GM18867 (cell line): Measurements from ENCODE around the gene MUC12.
"Not testable (repeated sequence)": the region's sequence is repeated elsewhere in the genome, so short reads cannot be mapped to it uniquely, and the experiment has no call there.

ENCODE experiments used
- ATAC-seq: cut with Tn5 transposase; IDR thresholded peaks from one replicate; pipeline ENCODE4 v1.9.1; 2021; ENCODE audit warnings: mild to moderate bottlenecking, moderate library complexity; ENCODE audit not compliant: unreplicated experiment

MUC12 gene

GRCh38 chr7:100984241-100984918 is 15.0 kb downstream of the MUC12 start:
- ATAC-seq = not testable (repeated sequence)

GRCh38 chr7:100985033-100985797 is 15.8 kb downstream of the MUC12 start:
- ATAC-seq = not testable (repeated sequence)

GRCh38 chr7:100991631-100992030 is 22.3 kb downstream of the MUC12 start:
- no peak for ATAC-seq

- not testable (repeated sequence) for ATAC-seq
Observed at GRCh38 chr7:100992280-100992679, 22.9 kb downstream of the MUC12 start.

GRCh38 chr7:100994671-100995070 is 25.3 kb downstream of the MUC12 start:
- ATAC-seq = not testable (repeated sequence)

- not testable (repeated sequence) for ATAC-seq
Observed at GRCh38 chr7:100998530-100998929, 29.2 kb downstream of the MUC12 start.

- ATAC-seq = not testable (repeated sequence)
Observed at GRCh38 chr7:100999334-100999733, 30.0 kb downstream of the MUC12 start.

DNA sequence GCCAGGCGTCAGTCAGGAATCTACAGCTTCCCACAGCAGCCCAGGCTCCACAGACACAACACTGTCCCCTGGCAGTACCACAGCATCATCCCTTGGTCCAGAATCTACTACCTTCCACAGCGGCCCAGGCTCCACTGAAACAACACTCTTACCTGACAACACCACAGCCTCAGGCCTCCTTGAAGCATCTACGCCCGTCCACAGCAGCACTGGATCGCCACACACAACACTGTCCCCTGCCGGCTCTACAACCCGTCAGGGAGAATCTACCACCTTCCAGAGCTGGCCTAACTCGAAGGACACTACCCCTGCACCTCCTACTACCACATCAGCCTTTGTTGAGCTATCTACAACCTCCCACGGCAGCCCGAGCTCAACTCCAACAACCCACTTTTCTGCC is 30.7 kb downstream of the MUC12 start:
- ATAC-seq = not testable (repeated sequence)

DNA sequence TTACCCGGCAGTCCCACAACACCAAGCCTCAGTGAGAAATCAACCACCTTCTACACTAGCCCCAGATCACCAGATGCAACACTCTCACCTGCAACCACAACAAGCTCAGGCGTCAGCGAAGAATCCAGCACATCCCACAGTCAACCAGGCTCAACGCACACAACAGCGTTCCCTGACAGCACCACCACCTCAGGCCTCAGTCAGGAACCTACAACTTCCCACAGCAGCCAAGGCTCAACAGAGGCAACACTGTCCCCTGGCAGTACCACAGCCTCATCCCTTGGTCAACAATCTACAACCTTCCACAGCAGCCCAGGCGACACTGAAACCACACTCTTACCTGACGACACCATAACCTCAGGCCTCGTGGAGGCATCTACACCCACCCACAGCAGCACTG is 33.0 kb downstream of the MUC12 start:
- ATAC-seq = not testable (repeated sequence)

DNA sequence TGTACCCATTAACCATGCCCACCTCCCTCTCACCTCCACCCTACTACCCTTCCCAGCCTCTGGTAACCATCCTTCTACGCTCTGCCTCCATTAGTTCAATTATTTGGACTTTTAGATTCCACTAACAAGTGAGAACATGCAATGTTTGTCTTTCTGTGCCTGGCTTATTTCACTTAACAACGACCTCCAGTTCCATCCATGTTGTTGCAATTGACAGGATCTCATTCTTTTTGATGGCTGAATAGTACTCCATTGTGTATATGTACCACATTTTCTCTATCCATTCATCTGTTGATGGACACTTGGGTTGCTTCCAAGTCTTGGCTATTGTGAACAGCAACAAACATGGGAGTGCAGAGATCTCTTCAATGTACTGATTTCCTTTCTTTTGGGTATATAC is 38.0 kb downstream of the MUC12 start:
- ATAC-seq = not testable (repeated sequence)

GRCh38 chr7:101009629-101010028 is 40.3 kb downstream of the MUC12 start:
- no peak for ATAC-seq

GRCh38 chr7:101012931-101013330 is 43.6 kb downstream of the MUC12 start:
- no peak for ATAC-seq

GRCh38 chr7:101015626-101016025 is 46.3 kb downstream of the MUC12 start:
- ATAC-seq = no peak

GRCh38 chr7:101017064-101017777 is 47.9 kb downstream of the MUC12 start:
- peak; percentile 71 for ATAC-seq

DNA sequence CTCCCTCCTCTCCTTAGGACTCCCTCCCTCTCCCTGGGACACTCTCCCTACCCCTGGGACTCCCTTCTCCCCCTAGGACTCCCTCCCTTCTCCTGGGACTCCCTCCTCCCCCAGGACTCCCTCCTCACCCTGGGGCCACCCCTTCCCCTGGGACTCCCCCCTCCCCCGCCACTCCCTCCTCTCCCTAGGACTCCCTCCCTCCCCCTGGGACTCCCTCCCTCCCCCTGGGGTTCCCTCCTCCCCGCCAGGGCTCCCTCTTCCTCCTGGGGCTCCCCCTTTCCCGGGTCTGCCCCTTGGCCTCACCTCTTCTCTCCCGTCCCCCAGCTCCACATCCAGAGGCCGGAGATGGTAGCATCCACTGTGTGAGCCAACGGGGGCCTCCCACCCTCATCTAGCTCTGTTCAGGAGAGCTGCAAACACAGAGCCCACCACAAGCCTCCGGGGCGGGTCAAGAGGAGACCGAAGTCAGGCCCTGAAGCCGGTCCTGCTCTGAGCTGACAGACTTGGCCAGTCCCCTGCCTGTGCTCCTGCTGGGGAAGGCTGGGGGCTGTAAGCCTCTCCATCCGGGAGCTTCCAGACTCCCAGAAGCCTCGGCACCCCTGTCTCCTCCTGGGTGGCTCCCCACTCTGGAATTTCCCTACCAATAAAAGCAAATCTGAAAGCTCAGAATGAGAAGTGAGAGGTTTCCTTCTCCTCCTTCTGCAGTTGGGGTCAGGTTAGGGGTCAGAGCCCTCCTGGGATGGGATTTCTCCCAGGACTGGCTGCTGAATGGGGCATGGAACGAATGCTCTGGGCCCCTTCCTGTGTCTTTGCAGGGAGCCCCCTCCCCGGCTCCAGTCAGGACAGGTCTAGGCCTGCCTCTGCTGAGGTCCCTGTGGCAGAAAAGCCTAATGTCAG is 49.2 kb downstream of the MUC12 start:
- ATAC-seq = no peak

DNA sequence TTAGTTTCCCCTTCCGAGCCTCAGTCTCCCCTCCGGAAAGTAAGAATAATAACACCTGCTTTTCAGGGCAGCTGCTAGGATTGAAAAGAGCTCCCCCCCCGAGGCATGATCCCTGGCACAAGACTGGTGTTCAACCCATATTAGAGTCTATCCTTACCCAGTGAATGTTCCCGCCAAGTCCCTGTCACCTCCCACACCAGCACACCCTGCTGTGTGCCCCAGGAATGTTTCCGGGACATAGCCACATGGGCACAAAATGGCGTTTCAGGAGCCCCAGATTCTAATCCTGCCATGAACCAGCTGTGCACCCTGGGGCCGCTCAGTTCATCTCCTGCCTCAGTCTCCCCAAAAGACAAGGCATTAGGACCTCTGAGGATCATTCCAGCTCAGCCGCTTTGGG is 51.1 kb downstream of the MUC12 start:
- no peak for ATAC-seq

DNA sequence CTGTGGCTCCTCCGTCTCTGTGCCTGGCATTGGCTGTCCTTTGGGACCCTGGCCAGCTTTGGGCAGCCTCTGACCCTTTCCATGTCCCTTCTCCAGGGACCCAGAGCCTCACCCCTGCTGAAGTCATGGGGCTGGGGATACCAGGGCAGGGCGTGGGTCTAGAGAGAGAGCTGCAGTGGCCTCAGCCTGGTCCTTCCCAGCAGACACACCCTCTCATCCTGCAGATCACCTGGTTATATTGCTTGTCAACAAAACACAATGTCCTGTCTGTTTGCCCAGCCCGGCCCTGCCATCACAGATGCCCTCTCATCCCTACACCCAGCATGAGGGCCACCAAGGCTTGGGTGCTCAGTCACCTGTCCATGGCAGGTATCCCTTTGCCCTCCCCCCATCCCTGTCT is 52.3 kb downstream of the MUC12 start:
- ATAC-seq = no peak

- no peak for ATAC-seq
Observed at GRCh38 chr7:101023839-101024238, 54.5 kb downstream of the MUC12 start.

DNA sequence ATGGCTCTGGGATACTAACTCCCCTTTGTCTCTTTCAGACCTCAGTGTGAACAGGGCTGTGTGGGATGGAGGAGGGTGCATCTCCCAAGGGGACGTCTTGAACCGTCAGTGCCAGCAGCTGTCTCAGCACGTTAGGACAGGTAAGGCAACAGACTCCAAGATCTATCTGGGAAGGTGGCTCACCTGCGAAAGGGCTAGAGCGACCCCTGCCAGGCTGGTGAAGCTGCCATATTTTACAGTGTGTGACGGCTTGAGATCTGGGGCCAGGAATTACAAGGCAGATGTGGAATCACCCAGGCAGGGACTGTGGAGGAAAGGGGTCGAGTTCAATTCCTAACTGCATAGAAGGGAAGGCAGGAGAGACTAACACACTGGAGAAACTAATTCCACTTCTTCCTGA is 61.7 kb downstream of the MUC12 start:
- no peak for ATAC-seq

DNA sequence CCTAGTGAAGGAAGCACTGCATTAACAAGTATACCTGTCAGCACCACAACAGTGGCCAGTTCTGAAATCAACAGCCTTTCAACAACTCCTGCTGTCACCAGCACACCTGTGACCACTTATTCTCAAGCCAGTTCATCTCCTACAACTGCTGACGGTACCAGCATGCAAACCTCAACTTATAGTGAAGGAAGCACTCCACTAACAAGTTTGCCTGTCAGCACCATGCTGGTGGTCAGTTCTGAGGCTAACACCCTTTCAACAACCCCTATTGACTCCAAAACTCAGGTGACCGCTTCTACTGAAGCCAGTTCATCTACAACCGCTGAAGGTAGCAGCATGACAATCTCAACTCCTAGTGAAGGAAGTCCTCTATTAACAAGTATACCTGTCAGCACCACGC is 66.6 kb downstream of the MUC12 start:
- ATAC-seq = no peak

DNA sequence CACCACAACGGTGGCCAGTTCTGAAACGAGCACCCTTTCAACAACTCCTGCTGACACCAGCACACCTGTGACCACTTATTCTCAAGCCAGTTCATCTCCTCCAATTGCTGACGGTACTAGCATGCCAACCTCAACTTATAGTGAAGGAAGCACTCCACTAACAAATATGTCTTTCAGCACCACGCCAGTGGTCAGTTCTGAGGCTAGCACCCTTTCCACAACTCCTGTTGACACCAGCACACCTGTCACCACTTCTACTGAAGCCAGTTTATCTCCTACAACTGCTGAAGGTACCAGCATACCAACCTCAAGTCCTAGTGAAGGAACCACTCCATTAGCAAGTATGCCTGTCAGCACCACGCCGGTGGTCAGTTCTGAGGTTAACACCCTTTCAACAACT is 71.9 kb downstream of the MUC12 start:
- ATAC-seq = not testable (repeated sequence)
